ENCODE measurements around the gene DOCK11. TPM values are rescaled to one million over a fixed set of nuclear protein-coding genes. Genes with fewer than 3 reads are reported as not detected.

Gene DOCK11
- polyA plus RNA-seq, 1 of the 3 experiments (the other 2 are of a cell fraction) = 34.8 TPM

DNA sequence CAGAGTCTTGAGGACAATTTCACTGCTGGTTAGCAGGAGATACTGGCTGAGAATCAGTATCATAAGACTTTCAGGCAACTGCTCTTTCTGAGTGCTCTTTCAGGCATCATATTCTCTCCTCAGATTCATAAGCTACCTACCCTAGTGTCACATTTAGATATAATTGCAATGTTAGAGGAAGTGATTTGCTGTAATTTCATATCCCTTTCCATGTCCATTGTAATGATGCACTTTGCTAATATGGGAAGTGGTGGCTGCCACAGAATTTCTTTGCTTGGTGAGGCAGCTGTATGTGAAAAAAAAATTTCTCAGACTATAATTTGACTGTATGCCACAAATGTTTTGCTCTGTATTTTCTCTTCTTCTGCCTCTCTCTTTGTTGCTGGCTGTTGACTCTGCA lies 63.3 kb downstream of the DOCK11 start (continued):
- TF ChIP-seq, protein P1, sequence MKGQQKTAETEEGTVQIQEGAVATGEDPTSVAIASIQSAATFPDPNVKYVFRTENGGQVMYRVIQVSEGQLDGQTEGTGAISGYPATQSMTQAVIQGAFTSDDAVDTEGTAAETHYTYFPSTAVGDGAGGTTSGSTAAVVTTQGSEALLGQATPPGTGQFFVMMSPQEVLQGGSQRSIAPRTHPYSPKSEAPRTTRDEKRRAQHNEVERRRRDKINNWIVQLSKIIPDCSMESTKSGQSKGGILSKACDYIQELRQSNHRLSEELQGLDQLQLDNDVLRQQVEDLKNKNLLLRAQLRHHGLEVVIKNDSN (IDR thresholded peaks at IDR 0.05; ENCODE audit: borderline replicate concordance, low read depth) = no peak
- TF ChIP-seq FOXJ3 (CRISPR knock-in tag; IDR thresholded peaks at IDR 0.05) (no peak), POLR2AphosphoS5 (IDR thresholded peaks at IDR 0.05; ENCODE audit: low read depth, low read length) (no peak), REST (IDR thresholded peaks at IDR 0.05; ENCODE audit: low read depth, low read length) (no peak)
- TF ChIP-seq, protein P2, sequence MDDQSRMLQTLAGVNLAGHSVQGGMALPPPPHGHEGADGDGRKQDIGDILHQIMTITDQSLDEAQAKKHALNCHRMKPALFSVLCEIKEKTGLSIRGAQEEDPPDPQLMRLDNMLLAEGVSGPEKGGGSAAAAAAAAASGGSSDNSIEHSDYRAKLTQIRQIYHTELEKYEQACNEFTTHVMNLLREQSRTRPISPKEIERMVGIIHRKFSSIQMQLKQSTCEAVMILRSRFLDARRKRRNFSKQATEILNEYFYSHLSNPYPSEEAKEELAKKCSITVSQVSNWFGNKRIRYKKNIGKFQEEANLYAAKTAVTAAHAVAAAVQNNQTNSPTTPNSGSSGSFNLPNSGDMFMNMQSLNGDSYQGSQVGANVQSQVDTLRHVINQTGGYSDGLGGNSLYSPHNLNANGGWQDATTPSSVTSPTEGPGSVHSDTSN (IDR thresholded peaks at IDR 0.05) = no peak

DNA sequence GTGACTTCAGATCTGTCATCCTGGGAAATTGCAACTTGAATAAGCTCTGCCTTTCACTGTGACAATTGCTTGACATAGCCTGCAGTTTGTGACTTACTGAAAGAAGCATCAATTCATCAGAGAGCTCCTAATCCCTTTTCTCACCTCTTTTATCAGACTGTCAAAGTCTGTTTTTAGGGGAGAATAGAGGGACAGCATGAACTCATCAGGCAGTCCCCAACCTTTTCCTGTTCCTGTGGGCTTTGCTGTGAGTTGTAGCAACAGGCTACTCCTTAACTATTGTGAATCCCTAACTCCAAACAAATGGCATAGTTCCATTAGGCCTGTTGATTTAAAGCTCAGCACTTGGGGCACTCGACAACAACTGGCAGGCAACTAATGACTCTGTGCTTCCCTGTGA lies 64.9 kb downstream of the DOCK11 start:
- WGBS (ENCODE audit: low lambda C conversion rate) = 17% methylated on average over 1 of the region's 1 CpG
- H3K4me3 ChIP-seq (ENCODE audit: low read depth in 2 of 2, low read length in 1 of 2) = no peak overlapping the region
- H2AFZ ChIP-seq (ENCODE audit: low read depth) = no peak overlapping the region
- no peaks in the 10 kb centered on the region for H3K79me2 ChIP-seq (ENCODE audit: insufficient read depth)
- H3K9me2 ChIP-seq = no peaks in the 10 kb centered on the region
- TF ChIP-seq NRF1 (IDR thresholded peaks at IDR 0.05; ENCODE audit: low read depth, low read length) (no peak), IRF3 (IDR thresholded peaks at IDR 0.05; ENCODE audit: low read depth, low read length) (no peak), RAD21 (IDR thresholded peaks at IDR 0.05; ENCODE audit: low read length) (no peak), GABPA (IDR thresholded peaks at IDR 0.05; ENCODE audit: low read depth) (no peak), MAX (IDR thresholded peaks at IDR 0.05; ENCODE audit: low read depth) (no peak), TEAD4 (IDR thresholded peaks at IDR 0.05; ENCODE audit: borderline replicate concordance, insufficient read depth) (no peak), CHD2 (IDR thresholded peaks at IDR 0.05; ENCODE audit: low read length, partially characterized antibody) (no peak), ELF1 (IDR thresholded peaks at IDR 0.05) (no peak), RFX5 (IDR thresholded peaks at IDR 0.05; ENCODE audit: low read length) (no peak), TAF1 (IDR thresholded peaks at IDR 0.05; ENCODE audit: borderline replicate concordance, low read depth, low read length) (no peak), MEF2A (IDR thresholded peaks at IDR 0.05; ENCODE audit: borderline replicate concordance, low read depth) (no peak), FOXM1 (IDR thresholded peaks at IDR 0.05; ENCODE audit: low read depth) (no peak), RXRA (IDR thresholded peaks at IDR 0.05; ENCODE audit: borderline replicate concordance, low read depth) (no peak)
- TF ChIP-seq, protein P3, sequence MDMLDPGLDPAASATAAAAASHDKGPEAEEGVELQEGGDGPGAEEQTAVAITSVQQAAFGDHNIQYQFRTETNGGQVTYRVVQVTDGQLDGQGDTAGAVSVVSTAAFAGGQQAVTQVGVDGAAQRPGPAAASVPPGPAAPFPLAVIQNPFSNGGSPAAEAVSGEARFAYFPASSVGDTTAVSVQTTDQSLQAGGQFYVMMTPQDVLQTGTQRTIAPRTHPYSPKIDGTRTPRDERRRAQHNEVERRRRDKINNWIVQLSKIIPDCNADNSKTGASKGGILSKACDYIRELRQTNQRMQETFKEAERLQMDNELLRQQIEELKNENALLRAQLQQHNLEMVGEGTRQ (IDR thresholded peaks at IDR 0.05; ENCODE audit: borderline replicate concordance, low read depth, low read length) = no peak
- TF ChIP-seq, protein P1 (IDR thresholded peaks at IDR 0.05; ENCODE audit: borderline replicate concordance, low read depth) = no peak
- H3K27ac ChIP-seq (ENCODE audit: low read depth in 2 of 2, low read length in 1 of 2) = no peak overlapping the region; a peak in 1 of 4 replicates
- H3K9me3 ChIP-seq = no peaks in the 10 kb centered on the region
- H3K27me3 ChIP-seq (ENCODE audit: insufficient read depth) = 0 out of 2 replicates have a peak, but pooled peaks cover 5% of the 10 kb centered on the region
- DNase-seq = no peak
- H3F3A ChIP-seq (replicated peaks; ENCODE audit: insufficient read depth) = peaks cover 6% of the 10 kb centered on the region
- POLR2A ChIA-PET = no interaction called here
- no peaks in the 10 kb centered on the region for H4K20me1 ChIP-seq (ENCODE audit: insufficient read depth)
- no peaks in the 10 kb centered on the region for H3K36me3 ChIP-seq (replicated peaks in 1 of 2; ENCODE audit: control insufficient read depth in 1 of 2, insufficient read depth in 2 of 2, low read length in 1 of 2)
- H3K9ac ChIP-seq = no peak overlapping the region
- no peak overlapping the region for H3K4me2 ChIP-seq
- CTCF ChIA-PET = interaction anchor here (0.8 kb wide), 1 partner anchor 40 kb away, joined by 4 read pairs; no protein-coding TSS in a partner anchor
- H3K4me1 ChIP-seq (ENCODE audit: control insufficient read depth in 1 of 2, insufficient read depth in 2 of 2, low read depth in 1 of 2, low read length in 1 of 2) = no peaks in the 10 kb centered on the region
